Endothelial cell of umbilical vein (primary cell): ENCODE data around the gene LRFN2. TPM values are rescaled to one million over a fixed set of nuclear protein-coding genes. Genes with fewer than 3 reads are reported as not detected.

Source experiments
- BruUV-seq: library from RNA; stranded (reverse); fragments of 400-500 nt; replicated peaks from 2 replicates; lab custom pipeline; 2021; lab: Mats Ljungman, UMichigan
- CTCF ChIA-PET: fragments of 300-600, 350-600 bp; sonication (Branson Sonifier 250); formaldehyde crosslinking; loops from one replicate; lab custom pipeline; 2021; ENCODE audit warnings: antibody characterized with exemption, inconsistent platforms; lab: Charles Lee
- POLR2A ChIA-PET: fragments of 300-600, 350-600 bp; sonication (Branson Sonifier 250); formaldehyde crosslinking; loops from one replicate; lab custom pipeline; 2021; ENCODE audit warnings: antibody characterized with exemption, inconsistent platforms; lab: Charles Lee
- DNase-seq: peaks from one replicate; pipeline ENCODE4 v3.0.0-alpha.2; 2011; ENCODE audit warnings: low read depth, low spot score
- FAIRE-seq: peaks from 2 replicates; lab custom pipeline; 2011; peaks lifted over from hg19 to GRCh38; lab: Jason Lieb, UNC
- H2AFZ ChIP-seq: 2 replicates; pipeline ENCODE4 v1.6.0; 2012; ENCODE audit warnings: low read depth, low read length, control low read depth, inconsistent platforms
- H3K27ac ChIP-seq: 2 replicates; pipeline ENCODE4 v1.5.1; 2011; ENCODE audit warnings: low read depth, mild to moderate bottlenecking, control low read depth, low read length, moderate library complexity; ENCODE audit not compliant: insufficient read depth
- H3K27me3 ChIP-seq, 2 experiments: 2 replicates each; pipeline versions ENCODE4 v1.6.0 to v1.6.1; 2011; ENCODE audit warnings: low read length in 2 of 2, mixed read lengths in 1 of 2; ENCODE audit not compliant: control insufficient read depth in 2 of 2, insufficient read depth in 2 of 2
- H3K36me3 ChIP-seq, 2 experiments: 2 replicates in 1 of 2; 3 replicates in 1 of 2; pipeline ENCODE4 v1.5.1; 2011; ENCODE audit warnings: low read length in 2 of 2, mild to moderate bottlenecking in 1 of 2, moderate library complexity in 1 of 2; ENCODE audit not compliant: control insufficient read depth in 2 of 2, insufficient read depth in 2 of 2; ENCODE audit errors: extremely low read depth in 1 of 2
- H3K4me1 ChIP-seq: 3 replicates; pipeline ENCODE4 v1.5.1; 2011; ENCODE audit warnings: mild to moderate bottlenecking, low read length; ENCODE audit not compliant: control insufficient read depth, insufficient read depth; ENCODE audit errors: extremely low read depth
- H3K4me2 ChIP-seq: 2 replicates; pipeline ENCODE4 v1.6.1; 2011; ENCODE audit warnings: low read length, control low read depth, mixed read lengths; ENCODE audit not compliant: insufficient read depth
- H3K4me3 ChIP-seq, 3 experiments: fragments of 200-600 bp in 1 of 3; sonication (generic), shearing (Covaris generic) in 1 of 3; replicated peaks in 1 of 3; 2 replicates each; pipeline ENCODE4 v1.5.1; 2011 to 2016; ENCODE audit warnings: control low read depth in 3 of 3, low read length in 3 of 3, mild to moderate bottlenecking in 2 of 3, inconsistent platforms in 1 of 3, low read depth in 1 of 3, moderate library complexity in 1 of 3; ENCODE audit not compliant: insufficient read depth in 1 of 3
- H3K79me2 ChIP-seq: 2 replicates; pipeline ENCODE4 v1.6.0; 2012; ENCODE audit warnings: low read length, inconsistent platforms; ENCODE audit not compliant: control insufficient read depth, insufficient read depth
- H3K9ac ChIP-seq: replicated peaks from 2 replicates; pipeline ENCODE3; 2011; ENCODE audit warnings: low read length, control low read depth; ENCODE audit not compliant: insufficient read depth; ENCODE audit errors: extremely low read depth
- H3K9me1 ChIP-seq: replicated peaks from 3 replicates; pipeline ENCODE4 v1.6.0; 2011; ENCODE audit warnings: mild to moderate bottlenecking, low read length; ENCODE audit not compliant: control insufficient read depth, insufficient read depth; ENCODE audit errors: extremely low read depth
- H3K9me3 ChIP-seq: replicated peaks from 2 replicates; pipeline ENCODE4 v1.5.1; 2012; ENCODE audit warnings: low read length, inconsistent platforms; ENCODE audit not compliant: control insufficient read depth, insufficient read depth
- H4K20me1 ChIP-seq: replicated peaks from 2 replicates; pipeline ENCODE3; 2011; ENCODE audit warnings: mild to moderate bottlenecking, low read length; ENCODE audit not compliant: control insufficient read depth, insufficient read depth; ENCODE audit errors: extremely low read depth
- CTCF ChIP-seq, 2 donors: IDR thresholded peaks; 1 replicate in 1 of 2; 2 replicates in 1 of 2; pipeline ENCODE4 v1.5.1; 2011; ENCODE audit warnings: low read length in 2 of 2, mild to moderate bottlenecking in 2 of 2, moderate library complexity in 2 of 2, control low read depth in 1 of 2, inconsistent platforms in 1 of 2, low read depth in 1 of 2; ENCODE audit not compliant: insufficient read depth in 1 of 2; ENCODE audit errors: extremely low read depth in 1 of 2
- EZH2 ChIP-seq: IDR thresholded peaks from 2 replicates; pipeline ENCODE4 v1.6.1; 2012; ENCODE audit warnings: borderline replicate concordance, low read depth, mild to moderate bottlenecking, moderate library complexity, low read length, inconsistent platforms; ENCODE audit not compliant: severe bottlenecking
- FOS ChIP-seq: IDR thresholded peaks from 2 replicates; pipeline ENCODE4 v1.6.1; 2011; ENCODE audit warnings: mild to moderate bottlenecking, low read length, moderate library complexity, borderline replicate concordance; ENCODE audit not compliant: insufficient read depth
- GATA2 ChIP-seq: IDR thresholded peaks from 2 replicates; pipeline ENCODE4 v1.7.0; 2011; ENCODE audit warnings: low read depth, mild to moderate bottlenecking, moderate library complexity, mixed read lengths, low read length; ENCODE audit not compliant: insufficient read length, insufficient read depth
- JUN ChIP-seq: IDR thresholded peaks from 2 replicates; pipeline ENCODE4 v1.6.1; 2011; ENCODE audit warnings: borderline replicate concordance, low read depth; ENCODE audit not compliant: insufficient read length, insufficient read depth
- MYC ChIP-seq: IDR thresholded peaks from one replicate; pipeline ENCODE4 v1.6.1; 2011; ENCODE audit warnings: mild to moderate bottlenecking, low read depth, low read length
- POLR2A ChIP-seq: IDR thresholded peaks from 2 replicates; pipeline ENCODE4 v1.6.1; 2012; ENCODE audit warnings: low read depth, mild to moderate bottlenecking, control low read depth, low read length
- POLR2AphosphoS5 ChIP-seq: IDR thresholded peaks from 2 replicates; pipeline ENCODE4 v1.6.1; 2012; ENCODE audit warnings: low read depth, mild to moderate bottlenecking, control low read depth, low read length, moderate library complexity; ENCODE audit not compliant: insufficient read depth
- dilution Hi-C: fragments of 300-500 bp; cut with MboI; formaldehyde crosslinking; loops from one replicate; pipeline ENCODE4 v1.15.0; 2019; ENCODE audit warnings: low sequenced_read_pairs; ENCODE audit not compliant: extremely low pct_ligation_motif_present
- intact Hi-C: fragments of 100-400 bp; cut with micrococcal nuclease; formaldehyde crosslinking; loops from one replicate; pipeline ENCODE4 v1.10.0; 2022
- polyA plus RNA-seq, 4 experiments: library from polyadenylated mRNA; depleted of rRNA in 3 of 4; stranded (reverse) in 3 of 4; unstranded in 1 of 4; fragments of >200 nt; gene quantifications; 2 replicates each; pipeline versions ENCODE4 v1.2.1 to v1.2.3, GENCODE V29; 2011 to 2012; ENCODE audit warnings: missing spikeins in 1 of 4
- total RNA-seq: library from RNA; stranded (reverse); gene quantifications from 2 replicates; pipeline ENCODE4 v1.2.3, GENCODE V29; 2021
- TF ChIP-seq, protein P1 (sequence below): IDR thresholded peaks from 2 replicates; pipeline ENCODE4 v1.6.1; 2011; ENCODE audit not compliant: insufficient read depth, insufficient read length

The LRFN2 gene
- total and polyA plus RNA-seq, 2 donors (not counting 3 experiments of a cell fraction or from before 2014, with no cell fraction given) = not detected

DNA sequence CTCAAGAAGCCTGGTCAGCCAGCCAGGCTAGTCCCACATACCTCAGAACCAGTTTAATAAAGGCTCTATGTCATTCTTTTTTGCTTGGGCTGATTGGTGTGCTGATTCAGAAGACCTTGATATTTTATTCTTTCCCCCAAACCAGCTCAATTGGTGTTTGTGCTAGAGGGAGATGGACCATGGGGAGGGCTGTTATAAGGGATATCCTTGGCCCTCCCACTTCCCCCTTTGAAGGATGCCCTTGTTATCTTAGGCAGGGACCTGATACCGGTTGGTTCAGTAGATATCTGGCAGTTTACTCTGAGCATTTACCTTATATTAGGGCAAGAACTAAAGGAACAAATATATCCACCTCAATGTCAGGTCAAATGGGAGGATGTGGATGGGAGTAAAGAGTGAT, 207.4 kb downstream of the LRFN2 start:
- Histone ChIP-seq H3K4me3 (no peak overlapping the region), H2AFZ (no peak overlapping the region), H3K4me2 (no peak overlapping the region), H3K4me1 (no peaks in the 10 kb centered on the region), H3K36me3 (no peaks in the 10 kb centered on the region), H3K9ac (no peak overlapping the region), H3K9me1 (no peaks in the 10 kb centered on the region), H3K27ac (no peak overlapping the region), H4K20me1 (no peaks in the 10 kb centered on the region), H3K27me3 (no peaks in the 10 kb centered on the region), H3K9me3 (no peaks in the 10 kb centered on the region), H3K79me2 (no peaks in the 10 kb centered on the region)
- BruUV-seq = no TSS peak
- dilution Hi-C loops (no loop called here), intact Hi-C loops (no loop called here)
- DNase-seq (no peak), FAIRE-seq (no peak)
- no peak for TF ChIP-seq JUN
- no peak for TF ChIP-seq FOS
- no peak for TF ChIP-seq EZH2
- no peak for TF ChIP-seq GATA2
- TF ChIP-seq POLR2A = no peak
- no peak for TF ChIP-seq POLR2AphosphoS5
- no peak for TF ChIP-seq CTCF (IDR thresholded peaks at IDR 0.05; ENCODE audit: extremely low read depth in 1 of 2, insufficient read depth in 1 of 2, low read depth in 1 of 2, low read length in 2 of 2)
- TF ChIP-seq MYC = no peak
- TF ChIP-seq, protein P1, sequence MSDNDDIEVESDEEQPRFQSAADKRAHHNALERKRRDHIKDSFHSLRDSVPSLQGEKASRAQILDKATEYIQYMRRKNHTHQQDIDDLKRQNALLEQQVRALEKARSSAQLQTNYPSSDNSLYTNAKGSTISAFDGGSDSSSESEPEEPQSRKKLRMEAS = no peak
- ChIA-PET CTCF (no interaction called here), POLR2A (no interaction called here)
